ENCODE data around the gene PSD. TPM values are rescaled to one million over a fixed set of nuclear protein-coding genes. Genes with fewer than 3 reads are reported as not detected.

Gene PSD
- total RNA-seq, 4 donors from 2014 or later, result 0.22 to 3.4 (median 0.93) TPM

DNA sequence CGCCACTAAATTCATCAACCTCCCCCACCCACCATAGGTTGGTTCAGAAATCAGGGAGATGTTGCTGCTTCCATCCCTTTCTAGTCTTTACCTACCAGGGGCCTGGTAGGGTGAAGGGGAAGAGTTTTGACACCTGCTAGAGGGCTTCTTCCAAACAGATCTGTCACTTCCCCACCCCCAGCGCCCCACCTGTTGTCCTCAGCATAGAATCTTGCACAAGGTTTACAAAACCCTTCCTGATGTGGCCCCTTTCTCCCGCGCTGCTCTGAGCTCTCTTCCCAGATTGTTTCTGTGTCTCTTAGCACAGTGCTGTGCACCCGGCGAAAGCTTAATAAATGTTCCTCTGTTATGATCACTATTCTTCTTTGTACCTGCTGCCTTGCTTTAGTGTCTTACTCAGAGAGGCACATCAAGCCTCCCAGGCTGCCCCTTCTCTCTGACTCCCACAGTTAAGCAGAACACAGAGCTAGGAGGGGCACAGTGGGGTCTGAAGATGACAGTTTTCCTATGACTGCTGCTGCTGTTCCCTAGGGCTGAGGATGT, 44.0 kb upstream of the PSD start:
- intact Hi-C loops (cut with DNase I), result no loop called here
- Histone ChIP-seq H3K9me3 (no peaks in the 10 kb centered on the region), H3K27me3 (no peaks in the 10 kb centered on the region), H3K27ac (peak overlapping the region in 2 of 4 donors; percentile 26 to 53), H3K4me3 (peak overlapping the region in 3 of 4 donors; percentile 15 to 44 (median 33)), H3K4me1 (peaks cover 3 to 35% (median 18%) of the 10 kb centered on the region in 3 donors), H3K36me3 (no peaks in the 10 kb centered on the region)
- WGBS, 2 donors, result 64 to 87% methylated on average over 6 of the region's 6 CpGs
- no peak for DNase-seq
- no peak for TF ChIP-seq POLR2A (IDR thresholded peaks at IDR 0.05)
- TF ChIP-seq, protein P1, sequence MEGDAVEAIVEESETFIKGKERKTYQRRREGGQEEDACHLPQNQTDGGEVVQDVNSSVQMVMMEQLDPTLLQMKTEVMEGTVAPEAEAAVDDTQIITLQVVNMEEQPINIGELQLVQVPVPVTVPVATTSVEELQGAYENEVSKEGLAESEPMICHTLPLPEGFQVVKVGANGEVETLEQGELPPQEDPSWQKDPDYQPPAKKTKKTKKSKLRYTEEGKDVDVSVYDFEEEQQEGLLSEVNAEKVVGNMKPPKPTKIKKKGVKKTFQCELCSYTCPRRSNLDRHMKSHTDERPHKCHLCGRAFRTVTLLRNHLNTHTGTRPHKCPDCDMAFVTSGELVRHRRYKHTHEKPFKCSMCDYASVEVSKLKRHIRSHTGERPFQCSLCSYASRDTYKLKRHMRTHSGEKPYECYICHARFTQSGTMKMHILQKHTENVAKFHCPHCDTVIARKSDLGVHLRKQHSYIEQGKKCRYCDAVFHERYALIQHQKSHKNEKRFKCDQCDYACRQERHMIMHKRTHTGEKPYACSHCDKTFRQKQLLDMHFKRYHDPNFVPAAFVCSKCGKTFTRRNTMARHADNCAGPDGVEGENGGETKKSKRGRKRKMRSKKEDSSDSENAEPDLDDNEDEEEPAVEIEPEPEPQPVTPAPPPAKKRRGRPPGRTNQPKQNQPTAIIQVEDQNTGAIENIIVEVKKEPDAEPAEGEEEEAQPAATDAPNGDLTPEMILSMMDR (IDR thresholded peaks at IDR 0.05), result no peak

DNA sequence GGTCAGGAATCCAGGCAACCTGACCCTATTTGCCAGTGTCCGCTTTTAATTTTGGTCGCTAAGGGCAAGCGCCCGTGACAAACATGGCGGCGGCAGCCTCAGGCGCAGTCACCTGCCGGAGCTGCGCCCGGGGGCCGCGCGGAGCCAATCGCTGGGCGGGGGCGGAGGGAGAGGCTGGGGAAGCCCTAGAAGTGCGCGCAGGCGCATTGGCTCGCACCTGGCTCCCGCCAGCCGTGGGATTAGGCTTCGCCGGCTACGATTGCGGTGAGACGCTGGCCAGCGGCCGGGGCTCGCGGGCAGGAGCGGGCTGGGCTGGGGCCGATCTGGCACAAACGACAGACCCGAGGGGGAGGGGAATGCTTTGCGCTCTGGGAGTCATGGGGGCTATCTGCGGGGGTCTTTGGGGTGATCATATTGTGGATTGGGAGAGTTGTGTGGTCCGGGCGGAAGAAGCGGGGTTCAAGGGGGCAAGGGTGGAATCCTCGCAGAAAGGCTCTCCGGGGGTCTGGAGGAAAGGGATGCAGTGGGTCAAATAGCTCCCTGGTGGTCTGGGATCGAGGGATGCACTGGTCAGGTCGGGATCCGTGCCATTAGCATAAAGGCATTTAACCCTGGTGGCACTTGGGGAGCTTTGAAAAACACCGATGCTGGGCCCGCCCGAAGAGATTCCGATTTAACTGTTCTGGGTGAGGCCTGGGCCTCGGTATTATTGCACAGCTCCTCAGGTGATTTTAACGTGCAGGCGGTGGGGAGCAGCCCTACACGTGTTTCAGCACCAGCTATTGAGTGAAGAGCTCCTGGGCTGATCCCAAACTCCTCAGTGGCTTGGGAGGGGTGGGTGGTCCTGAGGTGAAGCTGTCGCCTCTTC, 42.8 kb upstream of the PSD start:
- intact Hi-C loops (cut with DNase I), result no loop called here
- Histone ChIP-seq H3K4me3 (peak overlapping the region; percentile 39 to 73 (median 59)), H3K4me1 (peaks cover 3 to 34% (median 18%) of the 10 kb centered on the region in 3 donors), H3K9me3 (no peaks in the 10 kb centered on the region), H3K27ac (peak overlapping the region; percentile 7 to 64 (median 56)), H3K27me3 (no peaks in the 10 kb centered on the region), H3K36me3 (no peaks in the 10 kb centered on the region)
- DNase-seq, result peak; percentile 31
- TF ChIP-seq, protein P1 (IDR thresholded peaks at IDR 0.05), result no peak
- TF ChIP-seq POLR2A (IDR thresholded peaks at IDR 0.05), result peak in 1 of 4 donors; percentile 50
- 3 to 13% methylated on average over 15 to 23 of the region's 54 CpGs for WGBS, 2 donors

- Histone ChIP-seq H3K9me3 (no peaks in the 10 kb centered on the region), H3K4me1 (peaks cover 3 to 34% (median 18%) of the 10 kb centered on the region in 3 donors), H3K27me3 (no peaks in the 10 kb centered on the region), H3K27ac (peak overlapping the region; percentile 7 to 64 (median 56)), H3K36me3 (peaks cover 0 to 1% (median 0%) of the 10 kb centered on the region in 3 donors), H3K4me3 (peak overlapping the region; percentile 39 to 73 (median 59))
- intact Hi-C loops (cut with DNase I), result no loop called here
- WGBS, 2 donors, result 9 to 27% methylated on average over 7 to 8 of the region's 8 CpGs
- TF ChIP-seq, protein P1 (IDR thresholded peaks at IDR 0.05), result no peak
- TF ChIP-seq POLR2A (IDR thresholded peaks at IDR 0.05), result no peak
- no peak for DNase-seq
Measured at GRCh38 chr10:102460836-102461186, 42.2 kb upstream of the PSD start.

DNA sequence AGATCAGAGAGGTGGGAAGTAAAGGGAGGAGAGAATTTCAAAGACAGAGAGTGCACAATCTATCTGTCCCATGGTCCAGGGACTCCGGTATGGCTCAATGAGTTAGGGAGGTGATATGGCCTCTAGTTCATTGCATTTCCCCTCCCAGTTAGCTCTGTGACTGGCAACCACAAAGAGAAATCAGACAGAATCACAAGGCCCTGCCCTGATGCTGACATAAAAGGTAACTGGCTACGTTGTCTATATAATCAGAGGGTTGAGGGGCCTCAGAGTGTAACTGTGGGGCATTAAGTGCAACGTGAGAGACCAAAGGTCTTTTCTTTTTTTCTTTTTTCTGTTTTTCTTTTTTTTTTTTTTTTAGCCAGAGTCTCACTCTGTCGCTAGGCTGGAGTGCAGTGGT, 40.1 kb upstream of the PSD start:
- Histone ChIP-seq H3K4me3 (no peak overlapping the region), H3K36me3 (peaks cover 0 to 12% (median 0%) of the 10 kb centered on the region in 3 donors), H3K27ac (no peak overlapping the region), H3K27me3 (no peaks in the 10 kb centered on the region), H3K9me3 (no peaks in the 10 kb centered on the region), H3K4me1 (peaks cover 3 to 46% (median 18%) of the 10 kb centered on the region in 3 donors)
- no peak for DNase-seq
- intact Hi-C loops (cut with DNase I), result no loop called here
- TF ChIP-seq, protein P1 (IDR thresholded peaks at IDR 0.05), result no peak
- no peak for TF ChIP-seq POLR2A (IDR thresholded peaks at IDR 0.05)
- 75 to 81% methylated on average over 4 of the region's 4 CpGs for WGBS, 2 donors

DNA sequence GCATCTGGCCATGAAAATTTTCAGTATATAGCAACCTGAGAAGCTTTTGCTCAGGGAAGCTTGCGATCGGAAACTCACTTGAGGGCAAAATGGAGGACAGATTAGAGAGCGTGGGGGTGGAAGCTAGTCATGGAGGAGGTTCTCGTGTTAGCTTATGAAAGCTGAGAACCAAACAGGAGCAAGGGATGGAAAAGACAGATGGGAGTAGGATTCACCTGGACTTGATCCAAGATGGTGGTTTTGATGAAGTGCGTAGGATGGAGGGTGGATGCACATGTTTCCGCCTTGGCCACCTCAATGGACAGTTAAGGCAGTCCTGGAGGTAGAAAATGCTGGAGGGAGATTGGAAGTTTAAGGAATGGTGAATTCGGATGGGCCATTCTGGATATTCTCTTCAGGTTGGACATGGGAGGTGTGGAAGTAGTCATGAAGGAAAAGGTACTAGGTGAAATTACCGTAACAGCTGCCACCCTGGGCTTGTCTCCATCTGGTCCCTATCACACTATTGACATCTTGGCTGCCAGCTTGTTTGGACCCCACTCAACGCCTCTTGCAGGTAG, 39.1 kb upstream of the PSD start:
- DNase-seq, result no peak
- Histone ChIP-seq H3K4me3 (no peak overlapping the region), H3K4me1 (peaks cover 11 to 46% (median 18%) of the 10 kb centered on the region in 3 donors), H3K9me3 (no peaks in the 10 kb centered on the region), H3K36me3 (peaks cover 0 to 12% (median 0%) of the 10 kb centered on the region in 3 donors), H3K27ac (no peak overlapping the region), H3K27me3 (no peaks in the 10 kb centered on the region)
- intact Hi-C loops (cut with DNase I), result no loop called here
- 86 to 87% methylated on average over 9 of the region's 9 CpGs for WGBS, 2 donors
- TF ChIP-seq, protein P1 (IDR thresholded peaks at IDR 0.05), result no peak
- no peak for TF ChIP-seq POLR2A (IDR thresholded peaks at IDR 0.05)

Data from esophagus squamous epithelium (tissue), 5 donors.